ENCODE data around the gene FLG2. TPM values are rescaled to one million over a fixed set of nuclear protein-coding genes. Genes with fewer than 3 reads are reported as not detected.

FLG2 gene
- total and polyA plus RNA-seq, 2 of the 4 experiments (the other 2 are of a cell fraction) = 0.02 TPM; not detected in 1

DNA sequence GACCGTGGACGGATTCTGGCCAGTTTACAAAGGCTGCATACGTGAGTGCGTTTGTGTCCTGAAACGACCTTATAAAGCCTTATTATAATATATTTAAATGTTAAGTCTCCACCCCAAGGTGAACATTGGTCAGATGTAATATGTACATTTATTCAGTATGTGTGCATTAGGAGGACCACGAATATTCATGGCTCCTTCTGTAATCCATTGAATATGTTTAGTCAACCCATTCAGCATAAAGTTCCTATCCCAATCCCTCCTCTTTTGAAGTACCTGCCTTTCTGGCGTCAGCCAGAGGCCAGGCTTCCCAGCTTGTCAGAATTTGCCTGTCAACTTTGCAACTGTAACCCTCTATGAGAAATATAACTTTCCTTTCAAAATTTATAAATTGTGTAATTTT lies 24.4 kb downstream of the FLG2 start:
- Histone ChIP-seq H3K4me3 (ENCODE audit: insufficient read depth, low read depth, low read length) (no peak overlapping the region), H3K18ac (ENCODE audit: low read depth, low read length) (no peak overlapping the region), H4K8ac (ENCODE audit: low read depth in 2 of 2, low read length in 2 of 2) (no peak overlapping the region), H3K4me2 (ENCODE audit: low read depth, low read length) (no peak overlapping the region), H2BK20ac (ENCODE audit: low read depth, low read length) (no peak overlapping the region), H4K91ac (ENCODE audit: insufficient read depth, low read depth, low read length) (no peak overlapping the region), H3K9me1 (ENCODE audit: insufficient read depth, low read length) (no peaks in the 10 kb centered on the region), H3K56ac (ENCODE audit: extremely low read depth, insufficient read depth, low read length) (no peak overlapping the region), H3K14ac (replicated peaks; ENCODE audit: low read depth, low read length) (no peak overlapping the region), H2AK5ac (ENCODE audit: low read depth, low read length) (no peak overlapping the region), H2BK120ac (ENCODE audit: low read depth, low read length) (no peak overlapping the region), H4K5ac (ENCODE audit: low read depth, low read length) (no peak overlapping the region), H3K9me3 (ENCODE audit: control insufficient read depth, insufficient read depth, low read length) (no peaks in the 10 kb centered on the region), H3K27me3 (ENCODE audit: control insufficient read depth, insufficient read depth, low read length) (no peaks in the 10 kb centered on the region), H2BK5ac (ENCODE audit: low read depth, low read length, poor library complexity, severe bottlenecking) (no peak overlapping the region), H3K9ac (ENCODE audit: low read depth, low read length) (no peak overlapping the region), H2AK9ac (replicated peaks; ENCODE audit: low read depth, low read length, poor library complexity) (no peak overlapping the region), H3K27ac (ENCODE audit: insufficient read depth, low read length) (no peak overlapping the region), H2AFZ (replicated peaks; ENCODE audit: low read length, poor library complexity) (no peak overlapping the region), H3K23ac (ENCODE audit: low read depth, low read length) (no peak overlapping the region), H3K36me3 (ENCODE audit: control insufficient read depth, insufficient read depth, low read length) (no peaks in the 10 kb centered on the region), H3K4ac (ENCODE audit: low read depth, low read length) (no peak overlapping the region), H3K79me1 (ENCODE audit: low read depth in 1 of 2, low read length in 2 of 2) (no peaks in the 10 kb centered on the region), H3K4me1 (ENCODE audit: control insufficient read depth, insufficient read depth, low read length) (no peaks in the 10 kb centered on the region), H2BK15ac (ENCODE audit: low read depth, low read length) (no peak overlapping the region), H4K20me1 (ENCODE audit: insufficient read depth, low read length) (no peaks in the 10 kb centered on the region)
- TF ChIP-seq FOS (IDR thresholded peaks at IDR 0.05; ENCODE audit: low read depth, low read length) = no peak
- no peak for TF ChIP-seq RAD21 (IDR thresholded peaks at IDR 0.05; ENCODE audit: low read length)
- TF ChIP-seq CEBPB (IDR thresholded peaks at IDR 0.05; ENCODE audit: low read depth, low read length) = no peak
- TF ChIP-seq MAFK (IDR thresholded peaks at IDR 0.05; ENCODE audit: low read depth, low read length) = no peak
- TF ChIP-seq RCOR1 (IDR thresholded peaks at IDR 0.05; ENCODE audit: insufficient replicate concordance, low read length) = no peak
- TF ChIP-seq, protein P1, sequence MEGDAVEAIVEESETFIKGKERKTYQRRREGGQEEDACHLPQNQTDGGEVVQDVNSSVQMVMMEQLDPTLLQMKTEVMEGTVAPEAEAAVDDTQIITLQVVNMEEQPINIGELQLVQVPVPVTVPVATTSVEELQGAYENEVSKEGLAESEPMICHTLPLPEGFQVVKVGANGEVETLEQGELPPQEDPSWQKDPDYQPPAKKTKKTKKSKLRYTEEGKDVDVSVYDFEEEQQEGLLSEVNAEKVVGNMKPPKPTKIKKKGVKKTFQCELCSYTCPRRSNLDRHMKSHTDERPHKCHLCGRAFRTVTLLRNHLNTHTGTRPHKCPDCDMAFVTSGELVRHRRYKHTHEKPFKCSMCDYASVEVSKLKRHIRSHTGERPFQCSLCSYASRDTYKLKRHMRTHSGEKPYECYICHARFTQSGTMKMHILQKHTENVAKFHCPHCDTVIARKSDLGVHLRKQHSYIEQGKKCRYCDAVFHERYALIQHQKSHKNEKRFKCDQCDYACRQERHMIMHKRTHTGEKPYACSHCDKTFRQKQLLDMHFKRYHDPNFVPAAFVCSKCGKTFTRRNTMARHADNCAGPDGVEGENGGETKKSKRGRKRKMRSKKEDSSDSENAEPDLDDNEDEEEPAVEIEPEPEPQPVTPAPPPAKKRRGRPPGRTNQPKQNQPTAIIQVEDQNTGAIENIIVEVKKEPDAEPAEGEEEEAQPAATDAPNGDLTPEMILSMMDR (conservative IDR thresholded peaks at IDR 0.05; ENCODE audit: low read depth, low read length) = no peak
- no peak for ATAC-seq (ENCODE audit: low read depth)
- dilution Hi-C loops (cut with HindIII; ENCODE audit: low sequenced_read_pairs, unreplicated experiment) = no loop called here
- CTCF ChIA-PET = interaction anchor here (0.7 to 1.4 kb wide), 2 partner anchors 11 to 12 kb away, joined by 4 to 5 read pairs; no protein-coding TSS in a partner anchor
- BruUV-seq (replicated peaks) = no TSS peak
- no peak for DNase-seq
- intact Hi-C loops (cut with micrococcal nuclease) = no loop called here
- in situ Hi-C loops (cut with MboI; ENCODE audit: low sequenced_read_pairs) = no loop called here
- POLR2A ChIA-PET (ENCODE audit: unreplicated experiment) = no interaction called here
- WGBS, 2 experiments (ENCODE audit: extremely low coverage in 2 of 2, insufficient read length in 1 of 2) = no CpG with 5 or more reads among the region's 7 CpGs
